Forelimb muscle (tissue), 1 donor: ENCODE results near the gene TRPC3. TPM values are rescaled to one million over a fixed set of nuclear protein-coding genes. Genes with fewer than 3 reads are reported as not detected.
A peak's percentile ranks its signal among the peaks of the same experiment; 100 is the strongest.

ENCODE experiments used
- DNase-seq: peaks from one replicate; pipeline ENCODE4 v3.0.0-alpha.2; 2013; ENCODE audit warnings: low read depth
- polyA plus RNA-seq: library from polyadenylated mRNA; unstranded; fragments of 120-200 nt; gene quantifications from one replicate; pipeline ENCODE4 v1.2.1, GENCODE V29; 2013; ENCODE audit not compliant: insufficient read length

TRPC3 gene
- 0.62 TPM for polyA plus RNA-seq

- no peak for DNase-seq
Measured at GRCh38 chr4:121951521-121952110, at the start of gene TRPC3. TRPC3 (minus strand) TSS chr4:121952060; CDS start chr4:121951680, 380 bp downstream.

GRCh38 chr4:122000849-122001248, 49.0 kb upstream of the TRPC3 start:
- DNase-seq = no peak

- no peak for DNase-seq
Measured at GRCh38 chr4:121998024-121998423, 46.2 kb upstream of the TRPC3 start.

DNA sequence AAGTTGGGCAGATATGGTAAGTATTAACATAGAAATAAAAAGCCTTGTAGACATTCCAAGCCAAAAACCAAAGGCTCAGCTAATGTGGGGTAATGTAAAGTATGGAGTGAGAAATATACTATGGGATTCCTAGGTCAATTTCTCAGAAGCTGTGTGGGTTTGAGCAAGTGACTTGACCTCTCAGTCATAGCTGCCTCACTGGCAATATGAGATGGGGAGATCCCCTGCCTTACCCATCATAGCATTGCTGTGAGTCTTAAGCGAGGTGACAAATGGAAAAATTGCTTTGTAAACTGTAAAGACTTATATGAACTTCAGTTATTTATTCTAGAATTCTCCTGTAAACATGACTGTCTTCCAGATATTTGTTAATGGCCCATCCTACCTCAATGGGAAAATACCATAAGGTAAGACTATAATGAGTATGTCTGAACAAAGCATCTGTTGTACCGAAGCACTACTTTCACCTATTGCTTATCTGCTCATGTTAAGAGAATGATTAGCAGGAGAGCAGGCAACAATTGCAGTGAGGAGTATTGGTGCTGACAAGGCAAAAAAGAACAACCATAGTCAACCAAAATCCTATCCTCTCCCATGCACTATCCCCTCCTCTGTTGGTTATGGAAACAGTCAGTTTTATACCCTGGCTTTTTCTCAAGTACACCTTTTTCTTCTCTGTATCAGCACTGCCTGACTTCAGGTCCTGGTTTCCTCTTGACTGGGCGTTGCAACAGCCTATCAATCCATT, 44.1 kb upstream of the TRPC3 start:
- DNase-seq = no peak

GRCh38 chr4:121991968-121992367, 40.1 kb upstream of the TRPC3 start:
- DNase-seq = no peak

DNA sequence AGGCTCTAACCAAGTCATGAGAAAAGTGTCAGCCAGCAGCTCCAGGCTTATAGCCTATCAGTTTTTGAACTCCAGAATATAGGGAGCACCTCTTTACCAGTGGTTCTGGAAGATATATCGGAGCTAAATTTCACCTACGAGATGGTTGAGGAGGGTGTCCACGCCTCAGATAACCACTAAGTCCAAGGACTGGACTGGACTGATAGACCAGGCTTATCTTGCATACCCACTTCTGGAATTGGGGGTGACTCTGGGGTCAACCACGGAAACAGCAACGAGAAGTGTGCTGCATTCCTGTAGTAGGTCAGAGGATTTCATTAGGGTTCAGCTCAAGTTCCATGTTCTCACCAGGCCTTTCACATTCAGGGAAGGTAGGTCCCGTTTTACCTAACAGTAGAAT, 38.6 kb upstream of the TRPC3 start:
- no peak for DNase-seq

DNA sequence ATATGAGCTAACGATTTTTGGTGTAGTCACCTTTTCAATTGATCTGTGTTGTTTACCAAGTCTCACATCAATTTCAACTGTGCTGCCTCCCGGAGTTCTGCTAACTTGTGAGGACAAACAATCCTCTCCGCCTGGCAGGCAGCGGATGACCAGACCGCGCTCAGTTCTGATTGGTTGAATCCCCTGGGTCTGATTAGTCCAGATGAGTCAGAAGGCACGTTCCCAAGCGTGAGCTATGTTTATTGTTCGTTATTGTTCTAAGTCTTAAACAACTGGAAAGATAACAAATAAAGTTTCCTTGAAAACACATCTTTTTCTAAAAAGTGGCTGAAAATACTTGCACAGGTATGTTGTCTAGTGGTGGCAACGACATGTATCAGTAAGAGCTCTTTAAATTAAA, 37.9 kb upstream of the TRPC3 start:
- no peak for DNase-seq

DNA sequence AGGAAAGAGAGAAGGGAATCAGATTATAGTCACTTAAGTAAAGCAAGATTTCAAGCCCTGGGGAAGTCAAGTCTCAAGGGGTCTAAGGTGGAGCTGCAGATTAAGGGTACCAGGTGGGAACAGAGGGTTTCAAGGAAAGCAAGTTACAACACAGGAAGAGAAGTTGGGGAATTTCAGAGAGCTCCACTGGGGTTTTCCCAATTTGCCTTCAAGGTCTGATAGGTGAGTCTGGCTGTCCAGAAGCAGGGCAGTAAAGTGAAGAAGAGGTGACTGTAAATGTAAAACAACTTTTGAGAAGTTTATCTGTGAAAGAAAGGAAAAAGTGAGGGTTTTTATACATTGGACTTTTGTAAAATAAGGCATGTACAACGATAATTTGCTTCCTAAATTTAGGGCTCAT, 37.1 kb upstream of the TRPC3 start:
- DNase-seq = no peak

DNA sequence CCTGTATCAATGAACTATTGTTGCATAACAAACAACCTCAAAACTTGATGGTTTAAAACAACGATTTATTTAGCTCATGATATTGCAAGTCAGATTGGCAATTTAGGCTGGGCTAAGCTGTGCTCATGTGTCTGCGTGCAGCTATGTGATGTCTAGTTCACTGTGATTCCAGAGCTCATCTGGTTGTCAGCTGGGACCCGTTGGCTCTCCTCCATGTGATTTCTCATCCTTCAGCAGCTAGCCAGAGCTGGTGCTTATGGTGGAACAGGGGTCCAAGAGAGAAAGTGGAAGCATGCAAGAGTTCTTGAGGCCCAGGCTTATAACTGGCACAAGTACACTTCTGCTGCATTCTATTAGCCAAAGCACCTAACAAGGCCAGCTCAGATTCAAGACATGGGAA, 28.8 kb upstream of the TRPC3 start:
- DNase-seq = no peak

- no peak for DNase-seq
Measured at GRCh38 chr4:121978172-121978516, 26.3 kb upstream of the TRPC3 start.

GRCh38 chr4:121977251-121978171, 25.7 kb upstream of the TRPC3 start:
- no peak for DNase-seq

- DNase-seq = no peak
Measured at GRCh38 chr4:121975784-121976183, 23.9 kb upstream of the TRPC3 start.

- DNase-seq = no peak
Measured at GRCh38 chr4:121973816-121974215, 22.0 kb upstream of the TRPC3 start.

GRCh38 chr4:121968859-121969258, 17.0 kb upstream of the TRPC3 start:
- DNase-seq = no peak

DNA sequence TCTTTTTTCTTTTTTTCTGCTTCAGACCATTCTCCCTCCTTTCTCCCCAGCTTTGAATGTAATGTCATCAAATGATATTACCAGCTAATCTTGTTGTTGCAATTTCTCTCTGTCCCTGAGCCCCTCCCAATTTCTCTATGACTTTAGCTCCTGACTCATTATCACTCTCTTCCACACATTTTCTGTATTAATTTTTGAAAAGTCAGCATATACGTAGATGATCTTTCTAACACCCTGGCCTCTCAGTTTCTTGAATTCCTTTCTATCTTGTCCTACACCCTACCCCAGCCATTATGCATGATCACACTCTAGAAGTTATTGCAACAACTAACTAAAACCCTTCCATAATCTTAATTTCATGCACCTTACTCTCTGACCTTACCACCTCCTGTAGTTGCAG, 13.1 kb upstream of the TRPC3 start:
- no peak for DNase-seq

DNA sequence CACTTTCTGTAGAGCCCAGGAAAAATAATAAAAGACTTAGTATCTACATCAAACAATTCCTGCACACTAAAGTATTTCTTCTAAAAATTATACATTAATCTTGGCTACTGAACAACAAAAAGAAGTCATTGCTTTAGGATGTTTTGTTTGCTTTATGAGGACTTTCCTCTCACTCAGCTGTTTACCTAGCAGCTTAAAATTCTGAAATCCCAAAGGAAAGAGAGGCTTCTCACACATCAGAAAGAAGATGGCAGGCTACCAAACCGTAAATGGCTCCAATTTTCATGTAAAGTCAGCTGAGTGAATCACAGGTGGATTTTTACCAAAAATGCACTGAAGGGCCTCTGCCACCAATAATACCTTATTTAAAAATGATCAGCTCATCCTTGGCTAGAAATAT, 9.0 kb upstream of the TRPC3 start:
- DNase-seq = no peak

DNA sequence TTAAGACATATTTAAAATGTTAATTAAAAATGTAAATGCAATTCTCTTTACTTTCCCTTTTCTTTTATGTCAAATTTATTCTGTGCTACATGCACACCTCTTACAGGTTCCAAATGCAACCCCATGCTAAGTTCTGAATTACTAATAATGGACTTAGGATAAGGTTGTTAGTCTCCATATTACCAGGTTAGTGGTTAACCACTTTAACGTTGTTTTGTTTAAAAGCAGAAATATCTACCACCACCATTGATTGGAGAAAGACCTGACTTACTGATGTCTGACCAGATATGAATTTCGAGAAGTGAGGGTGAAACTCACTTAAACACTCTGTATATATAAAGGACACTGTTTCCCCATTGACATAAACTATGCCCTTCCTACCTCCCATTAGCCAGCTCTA, 6.9 kb upstream of the TRPC3 start:
- DNase-seq = no peak

GRCh38 chr4:121957266-121957665, 5.4 kb upstream of the TRPC3 start:
- no peak for DNase-seq

DNA sequence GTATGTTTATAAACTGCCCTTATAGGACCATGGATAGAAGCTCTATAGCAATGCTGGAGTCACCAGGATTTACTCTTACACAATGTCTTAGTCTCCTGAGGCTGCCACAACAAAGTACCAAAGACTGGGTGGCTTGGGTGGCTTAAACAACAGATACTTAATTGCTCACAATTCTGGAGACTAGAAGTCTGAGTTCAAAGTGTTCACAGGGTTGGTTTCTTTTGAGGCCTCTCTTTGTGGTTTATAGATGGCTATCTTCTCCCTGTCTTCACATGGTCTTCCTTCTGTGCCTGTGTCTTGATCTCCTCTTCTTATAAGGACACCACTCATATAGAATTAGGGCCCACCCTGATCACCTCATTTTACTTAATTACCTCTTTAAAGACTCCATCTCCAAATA, 2.0 kb upstream of the TRPC3 start:
- no peak for DNase-seq

DNA sequence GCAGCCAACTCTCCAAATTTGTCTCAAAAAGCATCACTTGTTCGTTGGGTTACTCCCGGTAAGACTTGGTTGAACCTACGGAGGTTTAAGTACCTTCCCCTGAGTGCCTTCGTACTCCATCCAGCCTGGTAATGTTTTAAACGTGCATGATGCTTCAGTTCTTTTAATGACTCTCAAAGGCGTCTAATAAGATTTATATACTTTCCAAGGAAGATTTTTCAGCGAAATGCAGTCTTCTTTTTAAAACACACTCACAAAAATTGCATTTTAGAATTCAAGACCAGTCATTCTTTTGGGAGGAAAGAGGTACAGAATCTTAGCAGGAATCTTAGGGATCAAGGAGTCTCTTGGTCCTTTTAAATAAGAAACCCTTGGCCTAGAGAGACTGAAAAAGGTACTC, 430 bp upstream of the TRPC3 start:
- no peak for DNase-seq

GRCh38 chr4:121950680-121951520, 960 bp downstream of the TRPC3 start:
- no peak for DNase-seq

GRCh38 chr4:121950212-121950679, 1.6 kb downstream of the TRPC3 start:
- DNase-seq = peak; percentile 32
